Loucy (cell line): ENCODE data around the gene EFCAB12.
"Not testable (repeated sequence)": the region's sequence is repeated elsewhere in the genome, so short reads cannot be mapped to it uniquely, and the experiment has no call there.

Experiments used
- CTCF ChIP-seq: fragments of 200-600 bp; sonication (generic); conservative IDR thresholded peaks from 2 replicates; pipeline ENCODE4 v1.5.1; 2014; ENCODE audit warnings: mild to moderate bottlenecking, antibody characterized with exemption, low read length
- EZH2phosphoT487 ChIP-seq: fragments of 200-600 bp; IDR thresholded peaks from 2 replicates; pipeline ENCODE4 v1.6.1; 2018; ENCODE audit warnings: antibody characterized with exemption, mild to moderate bottlenecking, moderate library complexity, borderline replicate concordance

GRCh38 chr3:129391583-129391982, 36.9 kb downstream of the EFCAB12 start:
- TF ChIP-seq EZH2phosphoT487, CTCF: not testable (repeated sequence)
